Astrocyte of the cerebellum (primary cell): ENCODE data around the gene AMDHD2.
"Not testable (repeated sequence)": the region's sequence is repeated elsewhere in the genome, so short reads cannot be mapped to it uniquely, and the experiment has no call there.

Experiments
- DNase-seq: peaks from one replicate; pipeline ENCODE4 v3.0.0-alpha.2; 2011; ENCODE audit warnings: low read depth
- H3K4me3 ChIP-seq: 2 replicates; pipeline ENCODE4 v1.5.1; 2011; ENCODE audit warnings: mild to moderate bottlenecking, low read depth, low read length, moderate library complexity
- CTCF ChIP-seq: IDR thresholded peaks from 2 replicates; pipeline ENCODE4 v1.5.1; 2012; ENCODE audit warnings: low read length, low read depth, moderate library complexity, mild to moderate bottlenecking; ENCODE audit errors: missing control alignments
- in situ Hi-C: cut with HindIII; loops from 2 replicates; pipeline ENCODE4 v1.10.0; 2017; ENCODE audit warnings: low sequenced_read_pairs

Gene AMDHD2

GRCh38 chr16:2560798-2561133, 40.6 kb downstream of the AMDHD2 start:
- in situ Hi-C loops, DNase-seq, H3K4me3 ChIP-seq: not testable (repeated sequence)
- peak; percentile 19 for TF ChIP-seq CTCF

- in situ Hi-C loops, H3K4me3 ChIP-seq, DNase-seq: not testable (repeated sequence)
These were observed 47.3 kb downstream of the AMDHD2 start for GRCh38 chr16:2567506-2567905.

- DNase-seq, H3K4me3 ChIP-seq, in situ Hi-C loops: not testable (repeated sequence)
These were observed 48.4 kb downstream of the AMDHD2 start for GRCh38 chr16:2568573-2568972.

- H3K4me3 ChIP-seq, in situ Hi-C loops, DNase-seq: not testable (repeated sequence)
These were observed 52.5 kb downstream of the AMDHD2 start for GRCh38 chr16:2572704-2573103.

GRCh38 chr16:2575839-2576238, 55.7 kb downstream of the AMDHD2 start:
- in situ Hi-C loops, H3K4me3 ChIP-seq, DNase-seq: not testable (repeated sequence)

- H3K4me3 ChIP-seq, in situ Hi-C loops, DNase-seq: not testable (repeated sequence)
These were observed 56.9 kb downstream of the AMDHD2 start for GRCh38 chr16:2577044-2577443.

- DNase-seq, in situ Hi-C loops, H3K4me3 ChIP-seq: not testable (repeated sequence)
These were observed 58.7 kb downstream of the AMDHD2 start for GRCh38 chr16:2578905-2579304.

GRCh38 chr16:2580143-2580542, 60.0 kb downstream of the AMDHD2 start:
- H3K4me3 ChIP-seq, in situ Hi-C loops, DNase-seq: not testable (repeated sequence)

- H3K4me3 ChIP-seq = not testable (repeated sequence)
These were observed 60.6 kb downstream of the AMDHD2 start for GRCh38 chr16:2580818-2581217.

More at GRCh38 chr16:2580818-2581217, 60.6 kb downstream of the AMDHD2 start:
- in situ Hi-C loops, DNase-seq: not testable (repeated sequence)
